ENCODE results near the gene TRIP11. TPM values are rescaled to one million over a fixed set of nuclear protein-coding genes. Genes with fewer than 3 reads are reported as not detected.
A peak's percentile ranks its signal among the peaks of the same experiment; 100 is the strongest.

The TRIP11 gene
- total RNA-seq, 2 donors from 2014 or later: 56.3 to 69.5 TPM

- no peak for DNase-seq
Measured at GRCh38 chr14:91964011-91964410, 75.8 kb downstream of the TRIP11 start.

GRCh38 chr14:91963465-91963864 is 76.4 kb downstream of the TRIP11 start:
- DNase-seq (no peak), ATAC-seq (no peak)

More at GRCh38 chr14:91964011-91964410, 75.8 kb downstream of the TRIP11 start:
- intact Hi-C loops (cut with DNase I, micrococcal nuclease): no loop called here
- ATAC-seq: no peak

GRCh38 chr14:91961297-91962220 is 78.3 kb downstream of the TRIP11 start:
- ATAC-seq (no peak), DNase-seq (no peak)
- intact Hi-C loops (cut with DNase I, micrococcal nuclease): no loop called here

More at GRCh38 chr14:91963465-91963864, 76.4 kb downstream of the TRIP11 start:
- intact Hi-C loops (cut with DNase I, micrococcal nuclease): no loop called here

GRCh38 chr14:91957876-91958313 is 82.0 kb downstream of the TRIP11 start:
- peak; percentile 45 for ATAC-seq
- intact Hi-C loops (cut with DNase I, micrococcal nuclease): no loop called here

GRCh38 chr14:91956616-91957015 is 83.2 kb downstream of the TRIP11 start:
- intact Hi-C loops (cut with DNase I, micrococcal nuclease): no loop called here
- ATAC-seq: no peak
- DNase-seq: no peak

More at GRCh38 chr14:91957876-91958313, 82.0 kb downstream of the TRIP11 start:
- no peak for DNase-seq

- DNase-seq (no peak), ATAC-seq (no peak)
- intact Hi-C loops (cut with DNase I, micrococcal nuclease): no loop called here
Measured at GRCh38 chr14:91955168-91955567, 84.7 kb downstream of the TRIP11 start.

GRCh38 chr14:91953170-91953985 is 86.5 kb downstream of the TRIP11 start:
- ATAC-seq: no peak
- DNase-seq: no peak
- intact Hi-C loops (cut with DNase I, micrococcal nuclease): no loop called here

GRCh38 chr14:91947475-91948184 is 92.2 kb downstream of the TRIP11 start, which contains the start of gene FBLN5:
Gene FBLN5, minus strand, starts transcription at chr14:91947694. Its CDS starts 465 bp downstream, at chr14:91947229.
- ATAC-seq (peak; percentile 75), DNase-seq (peak; percentile 30 to 46)
- intact Hi-C loops (cut with DNase I, micrococcal nuclease): no loop called here

GRCh38 chr14:91946622-91947474 is 93.0 kb downstream of the TRIP11 start:
- ATAC-seq: peak; percentile 18
- DNase-seq: peak in 1 of 2 donors; percentile 16
- intact Hi-C loops (cut with DNase I, micrococcal nuclease): no loop called here

- ATAC-seq: no peak
- intact Hi-C loops (cut with DNase I, micrococcal nuclease): no loop called here
- no peak for DNase-seq
Measured at GRCh38 chr14:91945751-91946621, 93.9 kb downstream of the TRIP11 start.

- intact Hi-C loops (cut with DNase I, micrococcal nuclease): no loop called here
- DNase-seq (no peak), ATAC-seq (no peak)
Measured at GRCh38 chr14:91942946-91943345, 96.9 kb downstream of the TRIP11 start.

GRCh38 chr14:91942128-91942527 is 97.7 kb downstream of the TRIP11 start:
- DNase-seq (no peak), ATAC-seq (no peak)
- intact Hi-C loops (cut with DNase I, micrococcal nuclease): no loop called here

GRCh38 chr14:91940209-91940608 is 99.7 kb downstream of the TRIP11 start:
- intact Hi-C loops (cut with DNase I, micrococcal nuclease): no loop called here
- ATAC-seq (no peak), DNase-seq (no peak)

- peak; percentile 71 for ATAC-seq
- intact Hi-C loops (cut with DNase I, micrococcal nuclease): no loop called here
- DNase-seq: no peak
Measured at GRCh38 chr14:91935586-91935985, 104.3 kb downstream of the TRIP11 start.

GRCh38 chr14:91934554-91935285 is 105.1 kb downstream of the TRIP11 start:
- DNase-seq (no peak), ATAC-seq (no peak)
- intact Hi-C loops (cut with DNase I, micrococcal nuclease): no loop called here

GRCh38 chr14:91931478-91932088 is 108.3 kb downstream of the TRIP11 start:
- intact Hi-C loops (cut with DNase I, micrococcal nuclease): no loop called here
- DNase-seq: no peak
- no peak for ATAC-seq

All from left colon (tissue), 2 donors.